Measurements from ENCODE around the gene FOXP1. TPM values are rescaled to one million over a fixed set of nuclear protein-coding genes. Genes with fewer than 3 reads are reported as not detected.
"Not testable (repeated sequence)": the region's sequence is repeated elsewhere in the genome, so short reads cannot be mapped to it uniquely, and the experiment has no call there.

FOXP1 gene
- total RNA-seq, 4 donors from 2014 or later = 181 to 225 (median 205) TPM

DNA sequence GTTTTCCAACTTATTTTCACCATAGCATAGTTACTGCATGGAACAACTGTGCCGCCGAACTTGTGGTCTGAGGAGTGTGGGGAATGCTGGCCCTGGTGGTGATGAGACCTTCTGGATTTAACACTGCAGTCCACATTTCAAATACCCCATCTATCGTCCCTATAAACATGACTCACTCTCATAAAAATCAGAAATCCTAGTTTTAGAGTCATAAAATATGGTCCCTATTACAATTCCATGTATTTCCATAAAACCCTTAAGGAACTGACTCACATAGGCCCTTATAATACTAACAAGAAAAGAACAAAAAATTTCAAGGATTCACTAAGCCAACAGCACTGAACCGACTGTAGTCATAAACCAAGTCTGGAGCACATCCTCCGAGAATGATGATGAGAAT lies 147.2 kb downstream of the FOXP1 start:
- no peaks in the 10 kb centered on the region for H3K9me3 ChIP-seq
- intact Hi-C loops (cut with DNase I) = loop anchor here (10.0 kb wide), 1 partner anchor 148 kb away; the partner anchor contains the start of gene FOXP1
- peaks cover 22 to 88% (median 68%) of the 10 kb centered on the region in 4 donors for H3K4me1 ChIP-seq
- no peaks in the 10 kb centered on the region for H3K27me3 ChIP-seq
- no peaks in the 10 kb centered on the region for H3K36me3 ChIP-seq
- WGBS = 97% methylated on average over 5 of the region's 5 CpGs
- no peak for DNase-seq (ENCODE audit: extremely low spot score)
- H3K27ac ChIP-seq (replicated peaks in 1 of 4) = no peak overlapping the region
- H3K4me3 ChIP-seq = no peak overlapping the region
- no peak for TF ChIP-seq POLR2A (IDR thresholded peaks at IDR 0.05; ENCODE audit: low read depth)
- no peak for TF ChIP-seq EP300 (IDR thresholded peaks at IDR 0.05)
- TF ChIP-seq, protein P1, sequence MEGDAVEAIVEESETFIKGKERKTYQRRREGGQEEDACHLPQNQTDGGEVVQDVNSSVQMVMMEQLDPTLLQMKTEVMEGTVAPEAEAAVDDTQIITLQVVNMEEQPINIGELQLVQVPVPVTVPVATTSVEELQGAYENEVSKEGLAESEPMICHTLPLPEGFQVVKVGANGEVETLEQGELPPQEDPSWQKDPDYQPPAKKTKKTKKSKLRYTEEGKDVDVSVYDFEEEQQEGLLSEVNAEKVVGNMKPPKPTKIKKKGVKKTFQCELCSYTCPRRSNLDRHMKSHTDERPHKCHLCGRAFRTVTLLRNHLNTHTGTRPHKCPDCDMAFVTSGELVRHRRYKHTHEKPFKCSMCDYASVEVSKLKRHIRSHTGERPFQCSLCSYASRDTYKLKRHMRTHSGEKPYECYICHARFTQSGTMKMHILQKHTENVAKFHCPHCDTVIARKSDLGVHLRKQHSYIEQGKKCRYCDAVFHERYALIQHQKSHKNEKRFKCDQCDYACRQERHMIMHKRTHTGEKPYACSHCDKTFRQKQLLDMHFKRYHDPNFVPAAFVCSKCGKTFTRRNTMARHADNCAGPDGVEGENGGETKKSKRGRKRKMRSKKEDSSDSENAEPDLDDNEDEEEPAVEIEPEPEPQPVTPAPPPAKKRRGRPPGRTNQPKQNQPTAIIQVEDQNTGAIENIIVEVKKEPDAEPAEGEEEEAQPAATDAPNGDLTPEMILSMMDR (IDR thresholded peaks at IDR 0.05) = no peak
- no peak for TF ChIP-seq POLR2AphosphoS5 (IDR thresholded peaks at IDR 0.05)

DNA sequence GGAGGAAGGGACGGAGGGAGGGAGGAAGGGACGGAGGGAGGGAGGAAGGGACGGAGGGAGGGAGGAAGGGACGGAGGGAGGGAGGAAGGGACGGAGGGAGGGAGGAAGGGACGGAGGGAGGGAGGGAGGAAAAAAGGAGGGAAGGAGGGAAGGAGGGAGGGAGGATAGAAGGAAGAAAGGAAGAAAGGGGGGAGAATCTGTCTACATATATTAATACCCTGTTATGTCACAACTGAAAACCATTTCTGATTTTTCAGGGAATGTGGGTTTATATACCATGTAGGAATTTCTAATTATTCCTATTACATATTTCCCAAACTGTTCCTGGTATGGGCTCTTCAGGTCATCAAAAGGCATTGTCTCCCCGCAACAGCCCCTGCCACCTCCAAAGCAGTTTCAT lies 147.7 kb downstream of the FOXP1 start:
- peaks cover 21 to 88% (median 67%) of the 10 kb centered on the region in 4 donors for H3K4me1 ChIP-seq
- H3K27ac ChIP-seq (replicated peaks in 1 of 4); H3K36me3 ChIP-seq; H3K27me3 ChIP-seq; H3K4me3 ChIP-seq; DNase-seq (ENCODE audit: extremely low spot score); H3K9me3 ChIP-seq: not testable (repeated sequence)
- WGBS = 96% methylated on average over 7 of the region's 7 CpGs
- intact Hi-C loops (cut with DNase I) = loop anchor here (10.0 kb wide), 1 partner anchor 149 kb away; the partner anchor contains the start of gene FOXP1

DNA sequence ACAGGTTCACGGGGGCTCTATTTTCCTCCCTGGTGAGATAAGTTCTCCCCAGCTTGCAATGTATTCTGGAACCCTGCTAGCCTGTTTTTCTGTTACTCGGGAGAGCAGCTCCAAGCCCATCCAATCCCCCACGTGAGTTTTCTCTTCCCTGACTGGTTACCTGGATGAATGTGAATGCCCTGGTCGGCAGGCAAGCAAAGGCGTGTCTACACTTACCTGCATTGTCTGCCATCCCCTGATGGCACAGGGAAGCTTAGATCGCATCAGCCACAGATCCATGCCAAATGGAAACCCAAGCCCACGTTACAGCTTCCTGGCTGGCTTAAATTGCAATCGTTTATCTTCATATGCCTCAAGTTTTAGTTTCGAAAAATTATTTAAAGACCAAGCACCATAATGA lies 149.9 kb downstream of the FOXP1 start:
- WGBS = 37% methylated on average over 9 of the region's 9 CpGs
- Histone ChIP-seq H3K9me3 (no peaks in the 10 kb centered on the region), H3K4me1 (peaks cover 28 to 83% (median 68%) of the 10 kb centered on the region in 4 donors), H3K27ac (replicated peaks in 1 of 4) (peak overlapping the region in 2 of 4 donors; percentile 10 to 16), H3K36me3 (no peaks in the 10 kb centered on the region), H3K4me3 (no peak overlapping the region), H3K27me3 (no peaks in the 10 kb centered on the region)
- no peak for DNase-seq (ENCODE audit: extremely low spot score)
- intact Hi-C loops (cut with DNase I) = loop anchor here (10.0 kb wide), 1 partner anchor 151 kb away; the partner anchor contains the start of gene FOXP1
- no peak for TF ChIP-seq EP300 (IDR thresholded peaks at IDR 0.05)
- TF ChIP-seq, protein P1 (IDR thresholded peaks at IDR 0.05) = no peak
- TF ChIP-seq POLR2A (IDR thresholded peaks at IDR 0.05; ENCODE audit: low read depth) = no peak
- TF ChIP-seq POLR2AphosphoS5 (IDR thresholded peaks at IDR 0.05) = no peak

- H3K4me1 ChIP-seq = peaks cover 31 to 81% (median 70%) of the 10 kb centered on the region in 4 donors
- TF ChIP-seq EP300 (IDR thresholded peaks at IDR 0.05) (no peak), POLR2A (IDR thresholded peaks at IDR 0.05; ENCODE audit: low read depth) (no peak), POLR2AphosphoS5 (IDR thresholded peaks at IDR 0.05) (no peak)
- TF ChIP-seq, protein P1 (IDR thresholded peaks at IDR 0.05) = no peak
- WGBS = 73% methylated on average over 17 of the region's 17 CpGs
- no peaks in the 10 kb centered on the region for H3K9me3 ChIP-seq
- H3K4me3 ChIP-seq = no peak overlapping the region
- no peaks in the 10 kb centered on the region for H3K27me3 ChIP-seq
- H3K27ac ChIP-seq (replicated peaks in 1 of 4) = peak overlapping the region; percentile 35 to 49 (median 41)
- no peaks in the 10 kb centered on the region for H3K36me3 ChIP-seq
- intact Hi-C loops (cut with DNase I) = loop anchor here (10.0 kb wide), 1 partner anchor 152 kb away; the partner anchor contains the start of gene FOXP1
- no peak for DNase-seq (ENCODE audit: extremely low spot score)
Measured at GRCh38 chr3:71432044-71432975, 151.2 kb downstream of the FOXP1 start.

DNA sequence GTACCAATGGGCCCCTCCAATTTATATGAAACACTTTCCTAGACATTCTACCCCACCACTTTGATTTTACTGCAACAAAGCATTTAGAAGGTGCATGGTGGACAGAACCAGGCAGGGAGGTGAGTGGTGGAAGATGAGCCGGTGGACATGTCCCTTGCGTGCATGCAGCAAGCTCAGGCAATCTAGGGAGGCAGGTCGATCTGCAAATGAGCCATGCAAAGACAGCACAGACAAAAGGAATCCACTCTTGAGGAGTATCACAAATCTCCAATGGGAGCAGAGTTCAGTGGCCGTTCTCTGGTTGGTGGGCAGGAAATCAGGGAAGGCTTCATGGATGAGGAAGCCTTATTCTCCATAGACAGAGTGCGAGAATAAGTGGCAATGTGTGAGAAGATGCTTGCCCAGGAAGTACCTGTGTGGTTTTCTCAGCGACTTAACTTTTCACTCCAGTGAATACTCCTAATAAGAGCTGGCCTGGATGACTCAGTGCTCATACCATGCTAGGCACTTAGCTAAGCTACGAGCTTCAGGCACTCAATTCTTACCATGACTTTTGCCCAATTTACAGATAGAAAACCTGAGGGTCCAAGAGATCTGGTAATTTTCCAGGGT lies 152.5 kb downstream of the FOXP1 start:
- H3K4me1 ChIP-seq = peaks cover 31 to 77% (median 68%) of the 10 kb centered on the region in 4 donors
- no peaks in the 10 kb centered on the region for H3K27me3 ChIP-seq
- intact Hi-C loops (cut with DNase I) = loop anchor here (10.0 kb wide), 1 partner anchor 154 kb away; the partner anchor contains the start of gene FOXP1
- H3K4me3 ChIP-seq = no peak overlapping the region
- peak overlapping the region in 2 of 4 donors; percentile 35 to 45 for H3K27ac ChIP-seq (replicated peaks in 1 of 4)
- TF ChIP-seq EP300 (IDR thresholded peaks at IDR 0.05) (no peak), POLR2A (IDR thresholded peaks at IDR 0.05; ENCODE audit: low read depth) (no peak), POLR2AphosphoS5 (IDR thresholded peaks at IDR 0.05) (no peak)
- TF ChIP-seq, protein P1 (IDR thresholded peaks at IDR 0.05) = no peak
- no peak for DNase-seq (ENCODE audit: extremely low spot score)
- H3K36me3 ChIP-seq = no peaks in the 10 kb centered on the region
- 84% methylated on average over 7 of the region's 7 CpGs for WGBS
- H3K9me3 ChIP-seq = no peaks in the 10 kb centered on the region

Measured in esophagus muscularis mucosa (tissue), 4 donors.